ENCODE measurements around the gene XIRP2. TPM values are rescaled to one million over a fixed set of nuclear protein-coding genes. Genes with fewer than 3 reads are reported as not detected.

XIRP2 gene
- total RNA-seq, 2 experiments from 2014 or later, result not detected

DNA sequence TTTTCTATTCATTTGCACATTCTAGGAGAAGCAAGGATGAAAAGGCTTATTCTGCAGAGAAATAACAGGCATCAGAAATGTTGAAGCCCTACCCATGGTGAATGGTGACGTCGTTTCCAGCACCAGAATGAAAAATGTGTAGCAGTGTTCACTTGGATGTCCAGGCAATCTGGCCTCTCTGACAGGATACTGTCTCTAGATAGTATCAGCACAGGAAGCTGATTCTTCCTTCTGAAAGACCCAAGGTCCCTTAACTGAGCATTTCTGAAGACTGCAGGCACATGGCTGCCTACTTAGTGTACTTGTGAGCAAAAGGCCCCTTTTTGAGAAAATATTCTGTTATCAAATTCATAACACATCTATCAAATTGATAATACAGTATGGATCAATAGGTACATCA, 234.1 kb downstream of the XIRP2 start:
- POLR2A ChIA-PET, result no interaction called here
- CTCF ChIA-PET, result no interaction called here
- intact Hi-C loops (cut with micrococcal nuclease), result no loop called here
- H3K9me3 Mint-ChIP-seq, result no peaks in the 10 kb centered on the region
- TF ChIP-seq, protein P1, sequence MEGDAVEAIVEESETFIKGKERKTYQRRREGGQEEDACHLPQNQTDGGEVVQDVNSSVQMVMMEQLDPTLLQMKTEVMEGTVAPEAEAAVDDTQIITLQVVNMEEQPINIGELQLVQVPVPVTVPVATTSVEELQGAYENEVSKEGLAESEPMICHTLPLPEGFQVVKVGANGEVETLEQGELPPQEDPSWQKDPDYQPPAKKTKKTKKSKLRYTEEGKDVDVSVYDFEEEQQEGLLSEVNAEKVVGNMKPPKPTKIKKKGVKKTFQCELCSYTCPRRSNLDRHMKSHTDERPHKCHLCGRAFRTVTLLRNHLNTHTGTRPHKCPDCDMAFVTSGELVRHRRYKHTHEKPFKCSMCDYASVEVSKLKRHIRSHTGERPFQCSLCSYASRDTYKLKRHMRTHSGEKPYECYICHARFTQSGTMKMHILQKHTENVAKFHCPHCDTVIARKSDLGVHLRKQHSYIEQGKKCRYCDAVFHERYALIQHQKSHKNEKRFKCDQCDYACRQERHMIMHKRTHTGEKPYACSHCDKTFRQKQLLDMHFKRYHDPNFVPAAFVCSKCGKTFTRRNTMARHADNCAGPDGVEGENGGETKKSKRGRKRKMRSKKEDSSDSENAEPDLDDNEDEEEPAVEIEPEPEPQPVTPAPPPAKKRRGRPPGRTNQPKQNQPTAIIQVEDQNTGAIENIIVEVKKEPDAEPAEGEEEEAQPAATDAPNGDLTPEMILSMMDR (IDR thresholded peaks at IDR 0.05), result no peak
- H3K4me3 Mint-ChIP-seq, result no peak overlapping the region
- no peak for ATAC-seq
- H3K4me1 Mint-ChIP-seq (ENCODE audit: low read depth), result no peaks in the 10 kb centered on the region
- H3K36me3 Mint-ChIP-seq (ENCODE audit: low read depth), result no peaks in the 10 kb centered on the region
- H3K27ac Mint-ChIP-seq, result no peak overlapping the region
- H3K27me3 Mint-ChIP-seq, result no peaks in the 10 kb centered on the region
- DNase-seq, result no peak

DNA sequence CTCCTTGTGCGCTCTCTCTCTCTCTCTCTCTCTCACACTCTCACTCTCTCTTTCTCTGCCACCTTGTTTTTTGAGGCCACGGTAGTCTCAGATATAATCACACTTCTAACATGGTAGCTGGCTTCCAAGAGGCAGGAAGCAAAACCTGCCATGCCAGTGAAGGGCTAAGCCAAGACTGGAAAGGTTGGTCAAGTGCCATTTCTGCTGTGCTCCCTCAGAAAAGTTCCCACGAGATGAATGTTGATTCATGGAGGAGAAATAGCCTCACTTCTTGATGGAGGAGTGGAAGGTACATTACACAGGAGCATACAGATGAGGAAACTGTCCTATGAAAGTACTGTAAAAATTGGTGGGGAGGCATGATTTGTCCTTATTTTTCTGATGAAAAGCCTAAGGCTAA, 237.9 kb downstream of the XIRP2 start:
- intact Hi-C loops (cut with micrococcal nuclease), result no loop called here
- H3K27me3 Mint-ChIP-seq, result no peaks in the 10 kb centered on the region

DNA sequence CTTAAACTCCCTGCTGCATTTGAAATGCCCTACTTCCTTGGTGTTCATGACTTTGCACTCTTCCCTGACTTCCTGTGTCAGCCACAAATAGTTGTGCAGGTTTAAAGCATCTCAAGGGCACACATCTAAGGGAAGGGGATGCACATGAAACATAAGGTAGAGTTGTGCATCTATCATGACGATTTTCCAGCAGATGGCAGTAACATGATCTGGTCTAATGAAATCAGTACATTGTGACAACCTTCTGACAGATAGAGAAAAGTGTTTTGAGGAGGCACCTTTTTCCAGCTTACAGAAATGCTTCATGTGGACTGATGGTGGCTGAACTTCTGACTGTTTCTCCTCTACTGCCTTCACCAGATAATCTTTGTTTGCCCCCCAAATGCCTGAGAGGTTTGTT, 238.9 kb downstream of the XIRP2 start:
- Mint-ChIP-seq H3K36me3 (ENCODE audit: low read depth) (no peaks in the 10 kb centered on the region), H3K9me3 (no peaks in the 10 kb centered on the region), H3K4me3 (no peak overlapping the region), H3K27ac (no peak overlapping the region), H3K4me1 (ENCODE audit: low read depth) (no peaks in the 10 kb centered on the region), H3K27me3 (no peaks in the 10 kb centered on the region)
- intact Hi-C loops (cut with micrococcal nuclease), result no loop called here
- POLR2A ChIA-PET, result no interaction called here
- ATAC-seq, result no peak
- CTCF ChIA-PET, result interaction anchor here (0.6 kb wide), 1 partner anchor 992 kb away, joined by 3 read pairs; no protein-coding TSS in a partner anchor
- DNase-seq, result no peak
- TF ChIP-seq, protein P1 (IDR thresholded peaks at IDR 0.05), result no peak

More for the DNA sequence above, 237.9 kb downstream of the XIRP2 start:
- no peaks in the 10 kb centered on the region for H3K36me3 Mint-ChIP-seq (ENCODE audit: low read depth)
- ATAC-seq (no peak), DNase-seq (no peak)
- POLR2A ChIA-PET, result no interaction called here
- no peak overlapping the region for H3K4me3 Mint-ChIP-seq
- H3K4me1 Mint-ChIP-seq (ENCODE audit: low read depth), result no peaks in the 10 kb centered on the region
- H3K9me3 Mint-ChIP-seq, result no peaks in the 10 kb centered on the region
- no peak overlapping the region for H3K27ac Mint-ChIP-seq
- TF ChIP-seq, protein P1 (IDR thresholded peaks at IDR 0.05), result no peak
- CTCF ChIA-PET, result no interaction called here

DNA sequence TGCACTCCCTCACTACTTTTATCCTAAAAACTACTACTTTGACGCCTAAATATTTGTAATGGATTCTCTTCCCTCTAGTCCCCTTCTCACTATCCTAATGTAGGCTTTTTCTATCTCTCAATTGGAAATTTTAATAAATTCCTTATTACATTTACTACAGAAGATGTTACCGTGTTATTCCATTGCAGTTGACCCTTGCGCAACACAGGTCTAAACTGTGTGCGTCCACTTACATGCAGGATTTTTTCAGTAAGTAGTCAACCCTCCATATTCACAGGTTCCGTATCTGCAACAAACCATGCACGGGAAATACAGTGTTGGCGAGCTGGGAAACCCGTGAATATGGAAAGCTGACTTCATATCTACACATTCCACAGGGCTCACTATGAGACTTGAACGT, 239.8 kb downstream of the XIRP2 start:
- DNase-seq (no peak), ATAC-seq (no peak)
- Mint-ChIP-seq H3K4me3 (no peak overlapping the region), H3K27me3 (no peaks in the 10 kb centered on the region), H3K9me3 (no peaks in the 10 kb centered on the region), H3K36me3 (ENCODE audit: low read depth) (no peaks in the 10 kb centered on the region), H3K4me1 (ENCODE audit: low read depth) (no peaks in the 10 kb centered on the region), H3K27ac (no peak overlapping the region)
- TF ChIP-seq, protein P1 (IDR thresholded peaks at IDR 0.05), result no peak
- intact Hi-C loops (cut with micrococcal nuclease), result no loop called here
- ChIA-PET CTCF (no interaction called here), POLR2A (interaction anchor here (0.6 kb wide), 1 partner anchor 22 kb away, joined by 3 read pairs; no protein-coding TSS in a partner anchor)

DNA sequence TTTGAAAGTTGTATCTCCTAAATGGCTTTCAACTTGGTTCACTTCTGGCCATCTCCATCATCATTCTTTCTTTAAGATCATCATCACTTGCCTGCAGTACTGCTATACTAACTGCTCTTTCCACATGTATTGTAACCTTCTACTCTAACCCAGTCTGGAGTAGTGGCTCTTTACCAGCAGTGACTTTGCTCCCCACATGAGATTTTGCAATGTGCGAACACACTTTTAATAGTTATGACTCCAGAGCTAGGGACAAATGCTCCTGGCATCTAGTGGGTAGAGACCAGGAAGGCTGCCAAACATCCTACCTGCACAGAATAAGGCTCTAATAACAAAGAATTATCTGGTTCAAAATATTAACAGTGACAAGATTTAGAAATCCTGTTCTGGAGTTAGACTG, 243.8 kb downstream of the XIRP2 start:
- intact Hi-C loops (cut with micrococcal nuclease), result no loop called here
- TF ChIP-seq, protein P1 (IDR thresholded peaks at IDR 0.05), result no peak
- ChIA-PET CTCF (no interaction called here), POLR2A (no interaction called here)
- H3K27me3 Mint-ChIP-seq, result no peaks in the 10 kb centered on the region
- H3K4me1 Mint-ChIP-seq (ENCODE audit: low read depth), result peaks cover 6% of the 10 kb centered on the region
- no peak overlapping the region for H3K4me3 Mint-ChIP-seq
- H3K27ac Mint-ChIP-seq, result no peak overlapping the region
- ATAC-seq, result no peak
- no peaks in the 10 kb centered on the region for H3K36me3 Mint-ChIP-seq (ENCODE audit: low read depth)
- DNase-seq, result no peak
- H3K9me3 Mint-ChIP-seq, result no peaks in the 10 kb centered on the region

Measured in activated CD8-positive, alpha-beta T cell treated with anti-CD3 and anti-CD28 coated beads for 36 hours (primary cell).